GM18498 (cell line): ENCODE results near the gene DYNLL1.
A peak's percentile ranks its signal among the peaks of the same experiment; 100 is the strongest.
"Not testable (repeated sequence)": the region's sequence is repeated elsewhere in the genome, so short reads cannot be mapped to it uniquely, and the experiment has no call there.

Experiments
- ATAC-seq: cut with Tn5 transposase; IDR thresholded peaks from one replicate; pipeline ENCODE4 v1.9.1; 2021; ENCODE audit warnings: mild to moderate bottlenecking, moderate library complexity; ENCODE audit not compliant: unreplicated experiment

Gene DYNLL1

DNA sequence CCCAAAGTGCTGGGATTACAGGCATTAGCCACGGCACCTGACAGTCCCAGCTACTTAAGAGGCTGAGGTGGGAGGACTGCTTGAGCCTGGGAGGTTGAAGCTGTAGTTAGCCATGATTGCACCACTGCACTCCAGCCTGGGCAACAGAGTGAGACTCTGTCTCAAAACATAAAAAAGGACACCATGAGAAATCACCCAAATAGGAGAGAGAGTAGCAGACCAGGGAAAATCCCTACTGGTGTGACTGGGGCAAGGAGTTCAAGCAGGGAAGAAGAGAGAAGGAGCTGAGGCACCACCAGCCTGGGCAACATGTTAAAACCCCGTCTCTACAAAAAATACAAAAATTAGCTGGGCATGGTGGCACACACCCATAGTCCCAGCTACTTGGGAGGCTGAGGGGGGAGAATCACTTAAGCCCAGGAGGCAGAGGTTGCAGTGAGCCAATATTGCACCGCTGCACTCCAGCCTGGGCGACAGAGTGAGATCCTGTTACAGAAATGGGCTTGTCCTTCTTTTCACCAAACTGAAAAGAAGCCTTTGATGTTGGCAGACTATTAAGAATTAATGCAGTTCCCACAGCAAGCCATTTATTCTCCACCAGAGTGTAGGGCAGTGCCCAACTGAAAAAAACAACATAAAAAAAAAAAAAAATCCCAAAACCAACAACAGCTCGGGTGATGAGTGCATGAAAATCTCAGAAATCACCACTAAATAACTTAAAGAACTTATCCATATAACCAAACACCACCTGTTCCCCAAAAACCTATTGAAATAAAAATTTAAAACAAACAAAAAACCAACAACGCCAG is 21.9 kb upstream of the DYNLL1 start:
- ATAC-seq = no peak

DNA sequence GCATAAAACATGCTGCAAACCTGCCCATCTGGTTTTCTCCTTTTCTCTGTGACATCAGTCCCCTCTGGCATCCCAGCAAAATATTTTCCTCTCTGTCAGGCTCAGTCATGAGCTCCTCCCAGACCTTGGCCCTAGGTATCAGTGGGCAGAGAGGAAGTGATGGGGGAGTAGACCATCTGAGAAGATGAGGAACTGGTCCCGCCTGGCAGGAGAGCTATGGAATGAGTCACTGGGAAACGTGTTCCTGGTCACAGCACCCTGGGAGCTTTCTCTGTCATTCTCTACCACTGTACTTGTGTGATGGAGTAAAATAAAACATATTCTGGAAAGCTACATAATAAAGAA is 21.3 kb upstream of the DYNLL1 start:
- no peak for ATAC-seq

DNA sequence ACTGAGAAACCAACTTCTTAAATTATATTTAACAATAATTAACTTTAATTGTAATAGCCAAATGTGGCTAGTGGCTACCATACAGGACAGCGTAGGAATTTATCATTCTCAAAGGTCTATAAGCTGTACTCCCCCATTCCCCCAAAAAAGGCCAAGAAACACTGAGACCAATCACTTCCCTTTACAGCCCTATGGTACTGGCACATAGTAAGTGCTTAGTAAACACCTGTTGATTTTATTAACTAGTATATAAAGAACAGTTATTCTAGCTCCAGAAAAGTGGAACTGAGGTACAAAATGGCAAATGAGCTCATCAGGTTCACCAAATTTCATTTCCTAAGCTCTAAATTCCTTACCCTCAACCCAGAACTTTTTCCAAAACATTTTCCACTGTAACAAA is 20.3 kb upstream of the DYNLL1 start:
- ATAC-seq = no peak

DNA sequence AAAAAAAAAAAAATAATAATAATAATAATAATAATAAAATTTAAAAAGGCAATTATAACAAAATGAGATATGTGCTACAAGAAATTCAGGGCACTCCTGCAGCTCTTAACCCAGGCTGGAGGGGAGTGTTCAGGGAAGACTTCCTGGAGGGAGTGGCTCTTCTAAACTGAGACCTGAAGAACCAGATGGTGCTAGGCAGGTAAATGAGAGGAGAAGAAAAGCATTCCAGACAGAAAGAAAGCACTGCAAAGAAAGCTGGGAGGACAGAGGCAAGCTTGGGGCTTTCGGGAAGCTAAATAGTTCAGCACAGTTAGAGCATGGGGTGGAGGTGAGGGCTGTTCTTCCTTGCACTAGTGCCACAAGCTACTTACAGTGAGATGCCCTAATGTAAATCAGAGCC is 16.5 kb upstream of the DYNLL1 start:
- ATAC-seq = no peak

- ATAC-seq = no peak
Observed at GRCh38 chr12:120480211-120480610, 15.7 kb upstream of the DYNLL1 start.

DNA sequence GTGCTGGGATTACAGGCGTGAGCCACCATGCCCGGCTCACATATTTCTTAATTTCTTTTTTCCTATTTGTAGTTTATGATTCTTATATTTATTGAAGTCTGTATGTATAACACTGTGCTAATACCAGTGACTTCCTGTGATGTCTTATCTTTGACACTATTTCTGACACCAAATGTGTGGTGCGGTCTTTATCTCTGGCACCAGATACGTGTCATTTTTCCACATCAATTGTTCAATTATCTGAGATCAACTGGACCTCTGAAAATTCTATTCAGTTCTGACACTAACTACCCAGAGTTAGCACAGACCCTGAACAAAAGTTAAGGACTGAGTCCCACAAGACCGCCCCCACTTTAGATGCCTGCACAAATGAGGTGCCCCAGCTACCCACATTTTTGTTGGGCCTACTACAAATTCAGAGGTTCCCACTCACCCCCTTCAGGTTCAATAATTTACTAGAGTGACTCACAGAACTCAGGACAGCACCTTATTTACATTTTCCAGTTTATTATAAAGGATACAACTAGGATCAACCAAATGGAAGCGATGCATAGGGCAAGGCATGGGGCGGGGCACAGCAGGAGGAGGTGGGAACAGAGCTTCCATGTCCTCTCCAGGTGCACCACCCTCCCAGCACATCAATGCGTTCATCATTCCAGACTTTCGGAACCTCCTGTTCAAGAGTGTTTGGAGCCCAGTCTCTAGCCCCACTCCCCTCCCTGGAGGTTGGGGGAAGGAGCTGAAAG is 14.7 kb upstream of the DYNLL1 start:
- ATAC-seq = no peak

DNA sequence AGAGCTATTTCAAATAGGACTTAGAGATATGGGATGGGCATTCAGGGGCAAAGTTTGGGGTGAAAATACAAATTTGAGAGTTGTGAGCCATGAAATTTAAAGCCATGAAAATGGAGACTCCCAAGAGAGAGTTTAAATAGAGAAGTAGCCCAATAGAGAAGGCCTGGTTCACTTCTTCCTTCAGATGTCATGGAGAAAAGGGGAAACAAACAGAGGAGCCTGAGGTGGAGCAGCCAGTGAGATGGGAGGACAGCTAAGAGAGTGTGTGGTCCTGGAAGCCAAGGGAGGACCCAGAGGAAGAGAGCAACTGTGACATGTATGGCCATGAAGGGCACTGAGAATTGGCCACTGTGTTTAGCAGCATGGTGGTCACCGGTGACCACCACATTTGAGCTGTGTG is 12.3 kb upstream of the DYNLL1 start:
- no peak for ATAC-seq

DNA sequence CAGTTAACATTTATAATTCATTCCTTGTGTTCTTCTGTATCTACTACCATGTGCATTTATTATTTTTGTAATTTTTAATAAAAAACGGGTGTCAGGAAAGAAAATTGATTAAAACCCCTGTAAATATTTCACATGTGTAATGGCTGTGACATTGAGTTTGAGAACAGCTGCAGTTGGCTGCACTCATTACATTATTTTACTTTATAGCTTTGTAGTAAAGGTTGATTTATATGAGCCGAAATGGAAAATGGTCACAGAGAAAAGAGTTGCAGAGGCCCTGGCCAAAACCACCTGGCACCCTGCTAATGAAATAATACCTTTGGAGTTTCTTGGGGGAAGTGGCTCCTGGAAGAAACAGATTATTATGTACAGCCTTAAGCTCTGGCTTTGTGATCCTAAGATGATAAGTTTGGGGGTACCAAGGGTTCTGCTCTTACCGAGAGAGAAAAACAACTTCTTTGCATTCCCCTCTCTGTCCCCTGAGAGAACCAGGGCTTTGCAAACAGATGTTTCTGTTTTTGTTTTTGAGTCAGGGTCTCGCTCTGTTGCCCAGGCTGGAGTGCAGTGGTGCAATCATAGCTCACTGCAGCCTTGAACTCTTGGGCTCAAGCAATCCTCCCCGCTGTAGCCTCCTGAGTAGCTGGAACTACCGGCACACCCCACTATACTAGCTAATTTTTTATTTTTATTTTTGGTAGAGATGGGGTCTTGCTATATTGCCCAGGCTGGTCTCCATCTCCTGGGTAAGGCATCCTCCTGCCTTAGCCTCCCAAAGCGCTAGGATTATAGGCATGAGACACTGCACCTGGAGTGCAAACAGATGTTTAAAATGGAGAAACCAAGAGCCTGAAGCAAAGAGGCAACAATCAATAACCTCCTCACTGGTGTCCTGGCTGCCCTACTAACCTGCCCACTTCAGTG is 9.7 kb upstream of the DYNLL1 start:
- ATAC-seq = no peak

- not testable (repeated sequence) for ATAC-seq
Observed at GRCh38 chr12:120487552-120487951, 8.4 kb upstream of the DYNLL1 start.

- ATAC-seq = no peak
Observed at GRCh38 chr12:120488057-120488640, 7.8 kb upstream of the DYNLL1 start.

GRCh38 chr12:120489018-120489417 is 6.9 kb upstream of the DYNLL1 start:
- ATAC-seq = no peak

DNA sequence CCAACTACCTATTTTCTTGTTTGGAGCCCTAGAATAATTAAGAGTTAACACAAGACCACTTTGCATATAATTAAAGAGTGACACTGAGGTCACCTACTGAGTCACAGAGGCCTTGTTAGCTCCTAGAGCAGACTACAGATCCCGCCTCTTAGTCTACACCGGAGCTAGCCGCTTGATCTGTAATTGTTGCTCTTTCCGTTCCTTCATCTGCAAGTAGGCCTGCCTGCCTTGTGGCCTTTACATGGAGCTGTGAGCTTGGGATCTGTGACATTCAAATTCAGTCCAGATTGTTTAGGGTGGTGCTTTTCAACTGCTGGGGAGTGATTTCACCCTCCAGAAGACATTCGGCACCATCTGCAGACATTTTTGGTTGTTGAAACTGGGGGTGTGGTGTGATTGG is 5.6 kb upstream of the DYNLL1 start:
- no peak for ATAC-seq

- no peak for ATAC-seq
Observed at GRCh38 chr12:120490833-120491512, 4.9 kb upstream of the DYNLL1 start.

GRCh38 chr12:120495186-120495730 is 655 bp upstream of the DYNLL1 start:
- no peak for ATAC-seq

DNA sequence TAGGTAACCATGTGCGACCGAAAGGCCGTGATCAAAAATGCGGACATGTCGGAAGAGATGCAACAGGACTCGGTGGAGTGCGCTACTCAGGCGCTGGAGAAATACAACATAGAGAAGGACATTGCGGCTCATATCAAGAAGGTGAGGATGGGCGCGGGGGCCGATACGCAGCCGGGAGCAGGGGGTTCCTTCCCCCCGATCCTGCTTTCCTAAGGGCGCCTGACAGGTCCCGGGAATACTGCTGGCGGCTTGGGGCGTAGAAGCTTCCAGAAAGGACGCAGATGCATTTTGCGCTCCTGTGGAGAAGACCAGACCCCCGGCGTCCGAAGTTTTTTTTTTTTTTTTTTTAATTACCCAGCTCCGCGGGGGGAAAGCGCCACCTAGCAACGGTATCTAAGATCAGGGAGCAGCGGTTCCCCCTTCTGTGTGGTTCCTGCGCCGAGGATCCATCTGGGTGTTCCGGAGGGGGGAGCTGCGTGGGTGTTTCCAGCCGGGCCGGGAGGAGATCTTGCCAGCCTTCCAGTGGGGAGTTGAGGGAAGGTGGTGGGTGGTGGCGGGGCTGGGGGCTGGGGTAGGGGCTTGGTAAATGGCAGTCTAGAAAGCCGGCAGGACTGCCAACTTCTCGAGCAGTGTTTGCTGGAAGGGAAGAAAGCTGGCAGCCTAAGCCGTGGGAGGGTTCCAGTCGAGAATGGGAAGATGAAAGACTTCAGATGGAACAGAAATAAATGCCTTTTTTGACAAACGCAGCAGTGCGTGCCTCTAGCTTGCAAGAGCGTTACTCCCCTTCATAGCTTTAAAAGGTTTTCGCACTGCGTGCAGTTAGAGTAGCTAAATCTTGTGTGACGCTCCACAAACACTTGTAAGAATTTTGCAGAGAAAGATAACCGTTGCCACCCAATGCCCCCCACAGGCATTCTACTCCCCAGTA is 764 bp downstream of the DYNLL1 start:
- peak; percentile 23 for ATAC-seq

GRCh38 chr12:120497524-120498150 is 1.7 kb downstream of the DYNLL1 start:
- no peak for ATAC-seq

DNA sequence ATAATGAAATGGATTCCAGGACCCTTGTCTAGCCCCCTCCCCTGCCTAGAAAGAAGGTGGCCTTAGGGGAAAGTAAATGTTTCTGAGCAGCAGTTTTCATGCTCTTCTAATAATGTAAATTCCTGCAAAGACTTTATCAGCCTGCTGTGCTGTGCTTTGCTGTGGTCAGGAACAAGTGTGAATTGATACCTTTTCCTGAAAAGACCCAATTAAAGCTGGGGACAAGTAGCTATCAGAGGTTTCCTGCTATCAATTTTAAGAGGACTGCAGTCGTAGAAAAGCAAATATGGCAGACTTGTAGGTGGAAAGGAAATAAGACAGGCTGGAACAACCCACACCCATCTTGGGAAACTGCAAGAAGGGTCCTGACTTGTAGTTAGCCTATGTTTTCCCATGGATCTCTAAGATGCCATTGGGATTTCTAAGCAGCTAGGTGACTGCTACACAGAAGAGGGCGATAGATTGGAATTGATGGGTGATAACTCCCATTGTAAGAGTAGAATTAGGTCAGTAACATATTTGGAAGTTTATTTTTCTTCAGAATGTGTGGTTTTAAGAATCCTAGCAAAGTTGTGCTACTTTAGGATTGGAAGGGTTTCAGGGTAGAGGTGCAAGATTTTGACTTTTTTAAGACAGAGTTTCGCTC is 3.1 kb downstream of the DYNLL1 start:
- no peak for ATAC-seq

DNA sequence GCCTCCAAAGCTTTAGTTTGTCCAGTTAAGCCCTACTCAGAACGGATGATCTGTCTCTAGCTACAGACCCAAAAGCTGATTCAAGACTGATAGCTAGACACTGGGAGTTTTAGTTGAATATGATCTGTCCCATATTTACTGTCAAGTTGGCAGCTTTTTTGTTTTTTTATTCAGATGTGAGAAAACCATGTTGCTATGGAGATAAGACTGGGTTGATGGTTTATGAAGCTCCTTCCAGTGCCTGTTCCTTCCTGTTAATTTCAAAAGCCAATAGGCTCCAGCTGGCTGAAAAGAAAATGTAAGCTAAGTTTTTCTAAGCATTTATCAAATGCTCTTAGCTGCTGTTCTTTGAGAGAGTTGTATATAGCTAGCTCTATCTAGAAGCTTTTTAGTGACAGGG is 4.7 kb downstream of the DYNLL1 start:
- ATAC-seq = no peak
